Thyroid gland (tissue), 4 donors: Measurements from ENCODE around the gene OSBP2. TPM values are rescaled to one million over a fixed set of nuclear protein-coding genes. Genes with fewer than 3 reads are reported as not detected.

Experiments
- DNase-seq, 2 donors: peaks; one replicate each; pipeline ENCODE4 v3.0.0-alpha.2; 2019
- H3K27ac ChIP-seq, 3 donors: fragments of 200-600 bp; sonication (generic); 1 replicate in 2 of 3; 2 replicates in 1 of 3; pipeline ENCODE4 v1.5.1; 2016 to 2019; ENCODE audit warnings: mild to moderate bottlenecking in 1 of 3, moderate library complexity in 1 of 3
- H3K27me3 ChIP-seq: fragments of 200-600 bp; sonication (generic); one replicate; pipeline ENCODE4 v1.5.1; 2019
- H3K36me3 ChIP-seq, 2 donors: fragments of 200-600 bp; sonication (generic); one replicate each; pipeline ENCODE4 v1.5.1; 2016 to 2019
- H3K4me1 ChIP-seq, 2 donors: fragments of 200-600 bp; sonication (generic); one replicate each; pipeline ENCODE4 v1.5.1; 2017 to 2019
- H3K4me3 ChIP-seq, 3 donors: fragments of 200-600 bp; sonication (generic); replicated peaks in 1 of 3; 1 replicate in 2 of 3; 2 replicates in 1 of 3; pipeline ENCODE4 v1.5.1; 2016; ENCODE audit warnings: mild to moderate bottlenecking in 1 of 3
- H3K9me3 ChIP-seq: fragments of 200-600 bp; sonication (generic); one replicate; pipeline ENCODE4 v1.5.1; 2017
- POLR2A ChIP-seq, 2 donors: fragments of 450-650 bp; IDR thresholded peaks; one replicate each; pipeline ENCODE4 v1.6.1; 2017; ENCODE audit warnings: antibody characterized with exemption in 2 of 2, mild to moderate bottlenecking in 2 of 2, moderate library complexity in 1 of 2
- WGBS, 2 donors: methylation state at CpG; one replicate each; pipeline ENCODE4 v1.1.5; 2017; 5-methylcytosine and 5-hydroxymethylcytosine counted together
- intact Hi-C: fragments of 100-400 bp; cut with DNase I; formaldehyde crosslinking; loops from one replicate; pipeline ENCODE4 v1.15.1; 2023
- total RNA-seq, 4 donors: library from RNA; depleted of rRNA; stranded (reverse); fragments of >200 nt; gene quantifications; one replicate each; pipeline ENCODE4 v1.2.3, GENCODE V29; 2016
- TF ChIP-seq, protein P1 (sequence below), 6 experiments: fragments of 200-600 bp in 3 of 6; fragments of 450-650 bp in 3 of 6; sonication (generic) in 3 of 6; IDR thresholded peaks; one replicate each; pipeline ENCODE4 v1.5.1; 2016 to 2019; ENCODE audit warnings: antibody characterized with exemption in 6 of 6, mild to moderate bottlenecking in 2 of 6, inconsistent platforms in 1 of 6, moderate library complexity in 1 of 6

Gene OSBP2
- total RNA-seq, 4 donors from 2014 or later = 7.8 to 13.4 (median 11.5) TPM

DNA sequence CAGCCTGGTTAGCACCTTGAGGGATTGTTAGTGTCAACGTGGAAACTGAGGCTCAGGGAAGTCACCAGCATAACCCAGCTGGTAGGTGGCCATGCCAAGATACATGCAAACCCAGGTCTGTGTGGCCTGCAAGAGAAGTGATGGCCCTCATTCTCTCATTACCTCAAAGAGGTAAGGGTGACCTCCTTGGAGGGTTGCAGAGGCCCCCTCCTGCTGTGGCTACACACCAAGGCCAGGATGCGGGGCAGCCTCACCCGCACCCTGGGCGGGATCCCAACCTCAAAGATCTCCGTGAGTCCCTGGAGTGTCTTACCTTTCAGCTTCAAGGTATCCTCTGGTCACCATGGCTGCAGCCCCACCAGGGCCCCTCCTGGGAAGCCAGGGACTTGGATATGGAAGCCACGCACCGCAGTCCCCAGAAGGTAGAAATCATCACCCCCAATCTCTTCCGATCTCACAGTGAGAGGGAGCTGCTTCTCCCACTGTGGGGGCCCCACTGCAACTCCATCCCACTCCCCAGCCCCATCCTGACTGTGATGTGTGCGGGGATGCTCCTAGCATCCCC, 178.5 kb downstream of the OSBP2 start:
- H3K9me3 ChIP-seq = no peaks in the 10 kb centered on the region
- no peak overlapping the region for H3K4me3 ChIP-seq
- WGBS, 2 donors = 95% methylated on average over 5 to 7 of the region's 9 CpGs
- H3K36me3 ChIP-seq = no peaks in the 10 kb centered on the region
- TF ChIP-seq, protein P1, sequence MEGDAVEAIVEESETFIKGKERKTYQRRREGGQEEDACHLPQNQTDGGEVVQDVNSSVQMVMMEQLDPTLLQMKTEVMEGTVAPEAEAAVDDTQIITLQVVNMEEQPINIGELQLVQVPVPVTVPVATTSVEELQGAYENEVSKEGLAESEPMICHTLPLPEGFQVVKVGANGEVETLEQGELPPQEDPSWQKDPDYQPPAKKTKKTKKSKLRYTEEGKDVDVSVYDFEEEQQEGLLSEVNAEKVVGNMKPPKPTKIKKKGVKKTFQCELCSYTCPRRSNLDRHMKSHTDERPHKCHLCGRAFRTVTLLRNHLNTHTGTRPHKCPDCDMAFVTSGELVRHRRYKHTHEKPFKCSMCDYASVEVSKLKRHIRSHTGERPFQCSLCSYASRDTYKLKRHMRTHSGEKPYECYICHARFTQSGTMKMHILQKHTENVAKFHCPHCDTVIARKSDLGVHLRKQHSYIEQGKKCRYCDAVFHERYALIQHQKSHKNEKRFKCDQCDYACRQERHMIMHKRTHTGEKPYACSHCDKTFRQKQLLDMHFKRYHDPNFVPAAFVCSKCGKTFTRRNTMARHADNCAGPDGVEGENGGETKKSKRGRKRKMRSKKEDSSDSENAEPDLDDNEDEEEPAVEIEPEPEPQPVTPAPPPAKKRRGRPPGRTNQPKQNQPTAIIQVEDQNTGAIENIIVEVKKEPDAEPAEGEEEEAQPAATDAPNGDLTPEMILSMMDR (IDR thresholded peaks at IDR 0.05) = no peak
- no peak for TF ChIP-seq POLR2A (IDR thresholded peaks at IDR 0.05)
- no peak for DNase-seq
- H3K27ac ChIP-seq = no peak overlapping the region
- intact Hi-C loops = no loop called here
- no peaks in the 10 kb centered on the region for H3K27me3 ChIP-seq
- H3K4me1 ChIP-seq = no peaks in the 10 kb centered on the region

GRCh38 chr22:30873661-30874060, 179.0 kb downstream of the OSBP2 start:
- intact Hi-C loops = no loop called here
- DNase-seq = no peak
- H3K4me1 ChIP-seq = no peaks in the 10 kb centered on the region
- H3K9me3 ChIP-seq = no peaks in the 10 kb centered on the region
- H3K36me3 ChIP-seq = no peaks in the 10 kb centered on the region
- TF ChIP-seq, protein P1 (IDR thresholded peaks at IDR 0.05) = no peak
- H3K27ac ChIP-seq = no peak overlapping the region
- no peak overlapping the region for H3K4me3 ChIP-seq
- 87 to 88% methylated on average over 7 of the region's 7 CpGs for WGBS, 2 donors
- no peaks in the 10 kb centered on the region for H3K27me3 ChIP-seq

DNA sequence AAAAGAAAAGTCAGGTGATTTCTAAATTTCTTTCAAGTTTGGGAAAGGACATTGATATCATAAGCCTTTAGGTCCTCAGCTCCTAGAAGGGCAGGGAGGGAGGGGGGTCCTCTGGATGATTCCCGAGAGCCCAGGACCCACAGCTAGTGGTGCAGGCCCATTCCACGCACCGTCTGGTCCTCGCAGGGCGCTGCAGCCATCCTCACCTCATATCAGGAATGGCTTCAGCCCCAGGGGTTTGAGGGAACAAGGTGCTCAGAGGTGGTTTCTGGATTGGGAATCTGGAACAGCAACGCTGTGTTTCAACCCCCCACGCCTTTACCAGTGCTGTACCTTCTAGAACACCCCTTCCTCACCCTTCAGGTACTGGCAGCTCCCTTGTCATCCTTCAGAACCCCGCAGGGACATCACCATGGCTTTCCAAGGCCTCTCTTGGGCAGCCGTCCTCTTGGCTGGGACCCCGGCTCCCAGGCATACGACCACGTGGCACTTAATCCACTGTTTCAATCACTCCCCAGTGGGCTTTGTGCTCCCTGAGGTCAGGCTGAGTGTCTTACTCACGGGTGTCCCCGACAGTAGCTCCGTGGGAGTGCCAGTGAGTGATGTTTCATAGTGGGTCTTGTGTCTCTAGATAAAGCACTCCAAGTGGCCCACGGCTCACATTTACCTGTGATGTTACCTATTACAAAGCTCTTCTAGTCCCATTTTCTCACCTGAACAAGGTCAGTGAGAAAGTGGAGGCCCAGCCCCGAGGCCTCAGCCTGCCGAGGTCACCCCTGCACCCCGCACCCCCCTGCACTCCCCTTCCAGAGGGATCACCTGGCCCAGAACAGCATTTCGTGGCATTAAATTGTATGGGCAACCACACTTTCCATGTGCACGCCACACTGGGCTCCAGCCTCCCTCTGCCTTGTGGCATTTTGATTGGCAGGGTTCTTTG, 180.0 kb downstream of the OSBP2 start:
- H3K9me3 ChIP-seq = no peaks in the 10 kb centered on the region
- no peaks in the 10 kb centered on the region for H3K27me3 ChIP-seq
- TF ChIP-seq POLR2A (IDR thresholded peaks at IDR 0.05) = no peak
- TF ChIP-seq, protein P1 (IDR thresholded peaks at IDR 0.05) = no peak
- 91 to 93% methylated on average over 21 of the region's 21 CpGs for WGBS, 2 donors
- no peaks in the 10 kb centered on the region for H3K4me1 ChIP-seq
- no peak overlapping the region for H3K27ac ChIP-seq
- H3K4me3 ChIP-seq = no peak overlapping the region
- no peaks in the 10 kb centered on the region for H3K36me3 ChIP-seq
- intact Hi-C loops = no loop called here
- DNase-seq = no peak

DNA sequence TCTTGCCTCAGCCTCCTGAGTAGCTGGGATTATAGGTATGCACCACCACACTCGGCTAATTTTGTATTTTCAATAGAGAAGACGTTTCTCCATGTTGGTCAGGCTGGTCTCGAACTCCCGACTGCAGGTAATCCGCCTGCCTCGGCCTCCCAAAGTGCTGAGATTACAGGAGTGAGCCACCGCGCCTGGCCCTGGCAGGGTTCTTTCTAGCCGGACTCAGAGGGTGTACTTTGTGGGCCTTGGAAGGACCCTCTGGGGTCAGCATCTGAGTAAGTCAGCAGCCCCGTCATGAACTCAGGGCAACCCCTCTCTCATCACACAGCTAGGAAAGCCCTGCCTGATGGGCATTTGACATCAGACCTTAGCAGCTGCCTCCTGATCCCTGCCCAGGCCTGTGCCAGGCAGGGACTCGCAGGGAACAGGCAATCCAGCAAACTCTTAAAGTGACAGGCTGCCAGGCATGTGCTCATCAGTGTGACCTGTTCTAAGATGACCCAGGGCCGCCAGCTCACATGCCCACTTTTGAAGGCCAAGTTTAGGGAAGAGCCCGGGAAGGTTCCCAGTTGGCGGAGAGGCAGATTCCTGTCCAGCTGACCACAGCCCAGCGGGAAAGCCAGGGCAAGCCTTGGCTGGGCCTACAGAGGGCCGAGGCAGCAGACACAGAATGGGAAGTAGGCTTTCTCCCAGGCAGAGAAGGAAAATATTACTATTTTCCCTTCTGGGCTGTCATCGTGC, 181.0 kb downstream of the OSBP2 start:
- no peak for TF ChIP-seq POLR2A (IDR thresholded peaks at IDR 0.05)
- TF ChIP-seq, protein P1 (IDR thresholded peaks at IDR 0.05) = no peak

More for the DNA sequence above, 181.0 kb downstream of the OSBP2 start:
- no peaks in the 10 kb centered on the region for H3K4me1 ChIP-seq
- intact Hi-C loops = no loop called here
- WGBS, 2 donors = 90% methylated on average over 15 to 16 of the region's 17 CpGs
- H3K4me3 ChIP-seq = no peak overlapping the region
- no peak for DNase-seq
- H3K36me3 ChIP-seq = no peaks in the 10 kb centered on the region
- H3K27ac ChIP-seq = no peak overlapping the region
- H3K27me3 ChIP-seq = no peaks in the 10 kb centered on the region
- no peaks in the 10 kb centered on the region for H3K9me3 ChIP-seq
